Endothelial cell of umbilical vein (primary cell): ENCODE data around the gene CDC42EP3. TPM values are rescaled to one million over a fixed set of nuclear protein-coding genes. Genes with fewer than 3 reads are reported as not detected.

Source experiments
- BruUV-seq: library from RNA; stranded (reverse); fragments of 400-500 nt; replicated peaks from 2 replicates; lab custom pipeline; 2021; lab: Mats Ljungman, UMichigan
- CTCF ChIA-PET: fragments of 300-600, 350-600 bp; sonication (Branson Sonifier 250); formaldehyde crosslinking; loops from one replicate; lab custom pipeline; 2021; ENCODE audit warnings: antibody characterized with exemption, inconsistent platforms; lab: Charles Lee
- POLR2A ChIA-PET: fragments of 300-600, 350-600 bp; sonication (Branson Sonifier 250); formaldehyde crosslinking; loops from one replicate; lab custom pipeline; 2021; ENCODE audit warnings: antibody characterized with exemption, inconsistent platforms; lab: Charles Lee
- DNase-seq: peaks from one replicate; pipeline ENCODE4 v3.0.0-alpha.2; 2011; ENCODE audit warnings: low read depth, low spot score
- FAIRE-seq: peaks from 2 replicates; lab custom pipeline; 2011; peaks lifted over from hg19 to GRCh38; lab: Jason Lieb, UNC
- H2AFZ ChIP-seq: 2 replicates; pipeline ENCODE4 v1.6.0; 2012; ENCODE audit warnings: low read depth, low read length, control low read depth, inconsistent platforms
- H3K27ac ChIP-seq: 2 replicates; pipeline ENCODE4 v1.5.1; 2011; ENCODE audit warnings: low read depth, mild to moderate bottlenecking, control low read depth, low read length, moderate library complexity; ENCODE audit not compliant: insufficient read depth
- H3K27me3 ChIP-seq, 2 experiments: 2 replicates each; pipeline versions ENCODE4 v1.6.0 to v1.6.1; 2011; ENCODE audit warnings: low read length in 2 of 2, mixed read lengths in 1 of 2; ENCODE audit not compliant: control insufficient read depth in 2 of 2, insufficient read depth in 2 of 2
- H3K36me3 ChIP-seq, 2 experiments: 2 replicates in 1 of 2; 3 replicates in 1 of 2; pipeline ENCODE4 v1.5.1; 2011; ENCODE audit warnings: low read length in 2 of 2, mild to moderate bottlenecking in 1 of 2, moderate library complexity in 1 of 2; ENCODE audit not compliant: control insufficient read depth in 2 of 2, insufficient read depth in 2 of 2; ENCODE audit errors: extremely low read depth in 1 of 2
- H3K4me1 ChIP-seq: 3 replicates; pipeline ENCODE4 v1.5.1; 2011; ENCODE audit warnings: mild to moderate bottlenecking, low read length; ENCODE audit not compliant: control insufficient read depth, insufficient read depth; ENCODE audit errors: extremely low read depth
- H3K4me2 ChIP-seq: 2 replicates; pipeline ENCODE4 v1.6.1; 2011; ENCODE audit warnings: low read length, control low read depth, mixed read lengths; ENCODE audit not compliant: insufficient read depth
- H3K4me3 ChIP-seq, 3 experiments: fragments of 200-600 bp in 1 of 3; sonication (generic), shearing (Covaris generic) in 1 of 3; replicated peaks in 1 of 3; 2 replicates each; pipeline ENCODE4 v1.5.1; 2011 to 2016; ENCODE audit warnings: control low read depth in 3 of 3, low read length in 3 of 3, mild to moderate bottlenecking in 2 of 3, inconsistent platforms in 1 of 3, low read depth in 1 of 3, moderate library complexity in 1 of 3; ENCODE audit not compliant: insufficient read depth in 1 of 3
- H3K79me2 ChIP-seq: 2 replicates; pipeline ENCODE4 v1.6.0; 2012; ENCODE audit warnings: low read length, inconsistent platforms; ENCODE audit not compliant: control insufficient read depth, insufficient read depth
- H3K9ac ChIP-seq: replicated peaks from 2 replicates; pipeline ENCODE3; 2011; ENCODE audit warnings: low read length, control low read depth; ENCODE audit not compliant: insufficient read depth; ENCODE audit errors: extremely low read depth
- H3K9me1 ChIP-seq: replicated peaks from 3 replicates; pipeline ENCODE4 v1.6.0; 2011; ENCODE audit warnings: mild to moderate bottlenecking, low read length; ENCODE audit not compliant: control insufficient read depth, insufficient read depth; ENCODE audit errors: extremely low read depth
- H3K9me3 ChIP-seq: replicated peaks from 2 replicates; pipeline ENCODE4 v1.5.1; 2012; ENCODE audit warnings: low read length, inconsistent platforms; ENCODE audit not compliant: control insufficient read depth, insufficient read depth
- H4K20me1 ChIP-seq: replicated peaks from 2 replicates; pipeline ENCODE3; 2011; ENCODE audit warnings: mild to moderate bottlenecking, low read length; ENCODE audit not compliant: control insufficient read depth, insufficient read depth; ENCODE audit errors: extremely low read depth
- EZH2 ChIP-seq: IDR thresholded peaks from 2 replicates; pipeline ENCODE4 v1.6.1; 2012; ENCODE audit warnings: borderline replicate concordance, low read depth, mild to moderate bottlenecking, moderate library complexity, low read length, inconsistent platforms; ENCODE audit not compliant: severe bottlenecking
- FOS ChIP-seq: IDR thresholded peaks from 2 replicates; pipeline ENCODE4 v1.6.1; 2011; ENCODE audit warnings: mild to moderate bottlenecking, low read length, moderate library complexity, borderline replicate concordance; ENCODE audit not compliant: insufficient read depth
- GATA2 ChIP-seq: IDR thresholded peaks from 2 replicates; pipeline ENCODE4 v1.7.0; 2011; ENCODE audit warnings: low read depth, mild to moderate bottlenecking, moderate library complexity, mixed read lengths, low read length; ENCODE audit not compliant: insufficient read length, insufficient read depth
- JUN ChIP-seq: IDR thresholded peaks from 2 replicates; pipeline ENCODE4 v1.6.1; 2011; ENCODE audit warnings: borderline replicate concordance, low read depth; ENCODE audit not compliant: insufficient read length, insufficient read depth
- MYC ChIP-seq: IDR thresholded peaks from one replicate; pipeline ENCODE4 v1.6.1; 2011; ENCODE audit warnings: mild to moderate bottlenecking, low read depth, low read length
- POLR2A ChIP-seq: IDR thresholded peaks from 2 replicates; pipeline ENCODE4 v1.6.1; 2012; ENCODE audit warnings: low read depth, mild to moderate bottlenecking, control low read depth, low read length
- POLR2AphosphoS5 ChIP-seq: IDR thresholded peaks from 2 replicates; pipeline ENCODE4 v1.6.1; 2012; ENCODE audit warnings: low read depth, mild to moderate bottlenecking, control low read depth, low read length, moderate library complexity; ENCODE audit not compliant: insufficient read depth
- dilution Hi-C: fragments of 300-500 bp; cut with MboI; formaldehyde crosslinking; loops from one replicate; pipeline ENCODE4 v1.15.0; 2019; ENCODE audit warnings: low sequenced_read_pairs; ENCODE audit not compliant: extremely low pct_ligation_motif_present
- intact Hi-C: fragments of 100-400 bp; cut with micrococcal nuclease; formaldehyde crosslinking; loops from one replicate; pipeline ENCODE4 v1.10.0; 2022
- polyA plus RNA-seq, 4 experiments: library from polyadenylated mRNA; depleted of rRNA in 3 of 4; stranded (reverse) in 3 of 4; unstranded in 1 of 4; fragments of >200 nt; gene quantifications; 2 replicates each; pipeline versions ENCODE4 v1.2.1 to v1.2.3, GENCODE V29; 2011 to 2012; ENCODE audit warnings: missing spikeins in 1 of 4
- total RNA-seq: library from RNA; stranded (reverse); gene quantifications from 2 replicates; pipeline ENCODE4 v1.2.3, GENCODE V29; 2021
- TF ChIP-seq, protein P1 (sequence below): IDR thresholded peaks from 2 replicates; pipeline ENCODE4 v1.6.1; 2011; ENCODE audit not compliant: insufficient read depth, insufficient read length
- TF ChIP-seq, protein P2 (sequence below), 2 donors: IDR thresholded peaks; 1 replicate in 1 of 2; 2 replicates in 1 of 2; pipeline ENCODE4 v1.5.1; 2011; ENCODE audit warnings: low read length in 2 of 2, mild to moderate bottlenecking in 2 of 2, moderate library complexity in 2 of 2, control low read depth in 1 of 2, inconsistent platforms in 1 of 2, low read depth in 1 of 2; ENCODE audit not compliant: insufficient read depth in 1 of 2; ENCODE audit errors: extremely low read depth in 1 of 2

CDC42EP3 gene
- total and polyA plus RNA-seq, 2 donors (not counting 3 experiments of a cell fraction or from before 2014, with no cell fraction given): 14.6 to 54.7 TPM

DNA sequence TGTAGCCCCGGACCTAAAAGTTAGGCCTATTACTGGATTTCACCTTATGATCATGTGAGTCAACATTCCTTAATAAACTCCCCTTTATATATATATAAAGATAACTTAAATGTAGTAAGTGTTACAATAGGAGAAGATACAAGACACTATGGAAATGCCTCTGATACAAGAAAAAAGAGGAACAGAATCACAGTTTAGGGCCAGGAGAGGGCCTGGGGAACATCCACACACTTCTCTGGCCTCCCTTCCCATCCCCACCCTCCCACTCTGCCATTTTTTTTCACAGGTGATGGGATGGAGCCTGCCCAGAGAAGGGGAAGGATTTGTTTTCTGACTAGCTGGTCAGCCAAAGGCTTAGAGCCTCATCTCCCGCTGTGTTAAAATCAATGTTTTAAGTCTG lies 6.4 kb downstream of the CDC42EP3 start:
- Histone ChIP-seq H3K27me3 (no peaks in the 10 kb centered on the region), H2AFZ (no peak overlapping the region), H3K9me1 (no peaks in the 10 kb centered on the region), H3K9ac (no peak overlapping the region), H3K4me3 (no peak overlapping the region), H3K36me3 (peaks cover 0 to 2% of the 10 kb centered on the region in 2 experiments), H3K4me1 (peaks cover 46% of the 10 kb centered on the region), H3K79me2 (peaks cover 100% of the 10 kb centered on the region), H3K27ac (no peak overlapping the region), H4K20me1 (no peaks in the 10 kb centered on the region), H3K4me2 (no peak overlapping the region), H3K9me3 (no peaks in the 10 kb centered on the region)
- FAIRE-seq (no peak), DNase-seq (no peak)
- no TSS peak for BruUV-seq
- TF ChIP-seq MYC (no peak), JUN (no peak), GATA2 (no peak), POLR2A (no peak), FOS (no peak), POLR2AphosphoS5 (no peak), EZH2 (no peak)
- TF ChIP-seq, protein P1, sequence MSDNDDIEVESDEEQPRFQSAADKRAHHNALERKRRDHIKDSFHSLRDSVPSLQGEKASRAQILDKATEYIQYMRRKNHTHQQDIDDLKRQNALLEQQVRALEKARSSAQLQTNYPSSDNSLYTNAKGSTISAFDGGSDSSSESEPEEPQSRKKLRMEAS: no peak
- TF ChIP-seq, protein P2, sequence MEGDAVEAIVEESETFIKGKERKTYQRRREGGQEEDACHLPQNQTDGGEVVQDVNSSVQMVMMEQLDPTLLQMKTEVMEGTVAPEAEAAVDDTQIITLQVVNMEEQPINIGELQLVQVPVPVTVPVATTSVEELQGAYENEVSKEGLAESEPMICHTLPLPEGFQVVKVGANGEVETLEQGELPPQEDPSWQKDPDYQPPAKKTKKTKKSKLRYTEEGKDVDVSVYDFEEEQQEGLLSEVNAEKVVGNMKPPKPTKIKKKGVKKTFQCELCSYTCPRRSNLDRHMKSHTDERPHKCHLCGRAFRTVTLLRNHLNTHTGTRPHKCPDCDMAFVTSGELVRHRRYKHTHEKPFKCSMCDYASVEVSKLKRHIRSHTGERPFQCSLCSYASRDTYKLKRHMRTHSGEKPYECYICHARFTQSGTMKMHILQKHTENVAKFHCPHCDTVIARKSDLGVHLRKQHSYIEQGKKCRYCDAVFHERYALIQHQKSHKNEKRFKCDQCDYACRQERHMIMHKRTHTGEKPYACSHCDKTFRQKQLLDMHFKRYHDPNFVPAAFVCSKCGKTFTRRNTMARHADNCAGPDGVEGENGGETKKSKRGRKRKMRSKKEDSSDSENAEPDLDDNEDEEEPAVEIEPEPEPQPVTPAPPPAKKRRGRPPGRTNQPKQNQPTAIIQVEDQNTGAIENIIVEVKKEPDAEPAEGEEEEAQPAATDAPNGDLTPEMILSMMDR (IDR thresholded peaks at IDR 0.05; ENCODE audit: extremely low read depth in 1 of 2, insufficient read depth in 1 of 2, low read depth in 1 of 2, low read length in 2 of 2): no peak
- intact Hi-C loops (no loop called here), dilution Hi-C loops (no loop called here)
- ChIA-PET CTCF (interaction anchor here (0.9 to 2.4 kb wide), 4 partner anchors 11 to 212 kb away, joined by 3 to 14 read pairs (median 6); no protein-coding TSS in a partner anchor), POLR2A (no interaction called here)
